Endothelial cell (in vitro differentiated cells): ENCODE data around the gene OXGR1. TPM values are rescaled to one million over a fixed set of nuclear protein-coding genes. Genes with fewer than 3 reads are reported as not detected.

Source experiments
- DNase-seq: peaks from one replicate; pipeline ENCODE4 v3.0.0; 2021; ENCODE audit warnings: low spot score
- H3K27ac Mint-ChIP-seq: one replicate; pipeline ENCODE4 v1.8.0; 2021; ENCODE audit warnings: mixed read lengths, inconsistent platforms; ENCODE audit not compliant: unreplicated experiment
- H3K27me3 Mint-ChIP-seq: one replicate; pipeline ENCODE4 v1.8.0; 2021; ENCODE audit warnings: mild to moderate bottlenecking, moderate library complexity, mixed read lengths, inconsistent platforms; ENCODE audit not compliant: unreplicated experiment
- H3K36me3 Mint-ChIP-seq: one replicate; pipeline ENCODE4 v1.8.0; 2021; ENCODE audit warnings: mild to moderate bottlenecking, low read depth, mixed read lengths, inconsistent platforms; ENCODE audit not compliant: unreplicated experiment
- H3K4me1 Mint-ChIP-seq: one replicate; pipeline ENCODE4 v1.8.0; 2021; ENCODE audit warnings: mild to moderate bottlenecking, mixed read lengths, inconsistent platforms; ENCODE audit not compliant: unreplicated experiment
- H3K4me3 Mint-ChIP-seq: one replicate; pipeline ENCODE4 v1.8.0; 2021; ENCODE audit warnings: mild to moderate bottlenecking, mixed read lengths, inconsistent platforms; ENCODE audit not compliant: unreplicated experiment
- H3K9me3 Mint-ChIP-seq: one replicate; pipeline ENCODE4 v1.8.0; 2021; ENCODE audit warnings: mixed read lengths, inconsistent platforms; ENCODE audit not compliant: unreplicated experiment
- total RNA-seq: library from RNA; stranded (reverse); fragmentation: NEBNext Ultra II Directional; extraction: Animal tissue kit (Norgen Biotek cat#: 25700); gene quantifications from one replicate; pipeline ENCODE4 v1.2.1, GENCODE V29; 2021; ENCODE audit not compliant: unreplicated experiment
- TF ChIP-seq, protein P1 (sequence below): fragments of 200-600 bp; sonication (generic); IDR thresholded peaks from one replicate; pipeline ENCODE4 v1.5.0; 2021; ENCODE audit warnings: antibody characterized with exemption; ENCODE audit not compliant: unreplicated experiment

The OXGR1 gene
- total RNA-seq, 1 donor from 2014 or later: 0.15 TPM

DNA sequence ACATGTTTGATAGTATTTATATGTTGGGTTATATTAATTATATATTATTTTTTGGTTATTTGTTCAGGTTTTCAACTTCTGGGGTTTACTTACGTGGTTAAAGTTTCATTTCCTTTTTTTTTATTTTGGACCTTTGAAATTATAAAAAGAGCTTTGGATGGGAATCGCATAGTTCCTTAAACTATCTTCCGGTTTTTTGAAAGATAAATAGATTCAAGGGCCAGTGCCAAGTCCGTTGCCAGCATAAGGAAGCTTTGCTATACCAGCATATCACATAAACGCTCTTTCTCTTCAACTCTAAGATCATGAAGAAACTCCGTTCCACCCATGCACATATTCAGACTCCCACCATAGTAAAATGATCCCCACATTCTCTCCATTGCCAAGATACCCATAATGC, 7.4 kb upstream of the OXGR1 start:
- DNase-seq: no peak
- no peaks in the 10 kb centered on the region for H3K36me3 Mint-ChIP-seq

DNA sequence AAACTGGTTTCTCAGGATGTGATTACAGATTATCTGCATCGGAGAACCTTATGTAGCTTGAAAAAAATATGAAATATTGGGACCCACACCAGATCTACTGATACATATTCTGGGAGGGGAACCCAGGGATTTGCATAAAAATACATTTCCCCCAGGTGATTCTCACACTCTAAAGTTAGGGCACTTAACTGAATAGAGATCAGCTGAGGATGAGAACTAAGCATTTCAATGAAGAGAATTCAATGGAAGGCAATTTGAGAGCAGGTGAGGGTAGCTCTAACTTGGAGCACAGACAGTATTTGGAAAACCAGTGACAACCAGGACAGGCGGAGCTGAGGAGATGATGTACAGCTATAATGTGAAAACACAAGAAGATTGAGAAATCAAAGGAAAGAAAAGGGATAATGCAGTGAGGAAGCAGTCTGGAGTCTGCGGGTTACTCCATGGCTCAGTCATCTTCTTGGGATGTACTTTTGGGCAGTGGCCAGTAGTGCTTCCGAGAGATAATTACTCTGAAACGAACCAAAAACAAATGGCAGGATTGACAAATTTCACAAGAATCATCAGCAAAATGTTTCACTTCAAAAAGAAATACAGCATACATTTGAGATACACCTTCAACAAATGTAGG, 6.1 kb upstream of the OXGR1 start:
- no peak overlapping the region for H3K4me3 Mint-ChIP-seq
- no peaks in the 10 kb centered on the region for H3K9me3 Mint-ChIP-seq
- DNase-seq: no peak
- H3K27me3 Mint-ChIP-seq: no peaks in the 10 kb centered on the region
- TF ChIP-seq, protein P1, sequence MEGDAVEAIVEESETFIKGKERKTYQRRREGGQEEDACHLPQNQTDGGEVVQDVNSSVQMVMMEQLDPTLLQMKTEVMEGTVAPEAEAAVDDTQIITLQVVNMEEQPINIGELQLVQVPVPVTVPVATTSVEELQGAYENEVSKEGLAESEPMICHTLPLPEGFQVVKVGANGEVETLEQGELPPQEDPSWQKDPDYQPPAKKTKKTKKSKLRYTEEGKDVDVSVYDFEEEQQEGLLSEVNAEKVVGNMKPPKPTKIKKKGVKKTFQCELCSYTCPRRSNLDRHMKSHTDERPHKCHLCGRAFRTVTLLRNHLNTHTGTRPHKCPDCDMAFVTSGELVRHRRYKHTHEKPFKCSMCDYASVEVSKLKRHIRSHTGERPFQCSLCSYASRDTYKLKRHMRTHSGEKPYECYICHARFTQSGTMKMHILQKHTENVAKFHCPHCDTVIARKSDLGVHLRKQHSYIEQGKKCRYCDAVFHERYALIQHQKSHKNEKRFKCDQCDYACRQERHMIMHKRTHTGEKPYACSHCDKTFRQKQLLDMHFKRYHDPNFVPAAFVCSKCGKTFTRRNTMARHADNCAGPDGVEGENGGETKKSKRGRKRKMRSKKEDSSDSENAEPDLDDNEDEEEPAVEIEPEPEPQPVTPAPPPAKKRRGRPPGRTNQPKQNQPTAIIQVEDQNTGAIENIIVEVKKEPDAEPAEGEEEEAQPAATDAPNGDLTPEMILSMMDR: no peak
- no peak overlapping the region for H3K27ac Mint-ChIP-seq
- H3K4me1 Mint-ChIP-seq: no peaks in the 10 kb centered on the region
- no peaks in the 10 kb centered on the region for H3K36me3 Mint-ChIP-seq

More for the DNA sequence above, 7.4 kb upstream of the OXGR1 start:
- Mint-ChIP-seq H3K9me3 (no peaks in the 10 kb centered on the region), H3K27me3 (no peaks in the 10 kb centered on the region), H3K27ac (no peak overlapping the region), H3K4me3 (no peak overlapping the region), H3K4me1 (no peaks in the 10 kb centered on the region)
- TF ChIP-seq, protein P1: no peak

DNA sequence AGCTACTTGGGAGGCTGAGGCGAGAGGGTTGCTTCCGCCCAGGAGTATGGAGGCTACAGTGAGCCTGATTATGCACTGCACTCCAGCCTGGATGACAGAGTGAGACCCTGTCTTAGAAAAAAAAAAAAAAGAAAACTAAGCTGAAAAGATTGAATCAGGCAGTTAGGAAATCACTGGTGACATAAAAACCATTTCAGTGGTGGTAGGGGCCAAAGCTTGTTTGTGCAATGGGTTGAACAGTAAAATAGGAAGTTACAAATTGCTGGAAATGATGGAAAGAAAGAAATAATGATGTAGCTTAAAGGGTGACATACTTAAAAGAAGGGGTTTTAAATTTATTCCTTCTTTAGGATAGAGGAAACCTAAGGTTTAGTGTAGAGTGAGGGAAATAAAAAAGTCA, 4.8 kb upstream of the OXGR1 start:
- no peak overlapping the region for H3K4me3 Mint-ChIP-seq
- H3K36me3 Mint-ChIP-seq: no peaks in the 10 kb centered on the region
- no peaks in the 10 kb centered on the region for H3K9me3 Mint-ChIP-seq
- H3K27me3 Mint-ChIP-seq: peaks cover 5% of the 10 kb centered on the region
- DNase-seq: no peak
- peaks cover 5% of the 10 kb centered on the region for H3K4me1 Mint-ChIP-seq
- TF ChIP-seq, protein P1: no peak
- H3K27ac Mint-ChIP-seq: no peak overlapping the region

DNA sequence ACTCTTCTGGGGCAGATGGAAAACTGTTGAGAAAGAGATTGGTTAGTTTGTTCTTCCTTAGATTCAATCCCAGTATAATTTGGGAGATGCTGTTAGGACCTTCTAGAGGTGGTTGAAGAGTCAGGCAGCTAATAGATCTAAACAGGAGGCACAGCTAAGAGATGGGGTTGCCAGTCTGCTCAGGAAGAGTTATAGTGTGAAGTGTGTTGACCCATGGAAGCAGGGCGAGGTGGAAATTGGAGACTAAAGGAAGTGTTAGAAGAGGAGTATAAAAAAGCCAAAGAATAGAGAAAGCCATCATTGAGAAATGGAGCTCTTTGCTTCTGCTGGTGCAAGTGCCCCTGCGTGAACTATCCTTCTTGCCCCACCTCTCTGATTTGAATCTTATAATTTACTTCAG, 3.8 kb upstream of the OXGR1 start:
- Mint-ChIP-seq H3K36me3 (no peaks in the 10 kb centered on the region), H3K4me3 (no peak overlapping the region), H3K4me1 (peaks cover 8% of the 10 kb centered on the region), H3K27ac (no peak overlapping the region), H3K9me3 (no peaks in the 10 kb centered on the region), H3K27me3 (peaks cover 11% of the 10 kb centered on the region)
- TF ChIP-seq, protein P1: no peak
- DNase-seq: no peak

DNA sequence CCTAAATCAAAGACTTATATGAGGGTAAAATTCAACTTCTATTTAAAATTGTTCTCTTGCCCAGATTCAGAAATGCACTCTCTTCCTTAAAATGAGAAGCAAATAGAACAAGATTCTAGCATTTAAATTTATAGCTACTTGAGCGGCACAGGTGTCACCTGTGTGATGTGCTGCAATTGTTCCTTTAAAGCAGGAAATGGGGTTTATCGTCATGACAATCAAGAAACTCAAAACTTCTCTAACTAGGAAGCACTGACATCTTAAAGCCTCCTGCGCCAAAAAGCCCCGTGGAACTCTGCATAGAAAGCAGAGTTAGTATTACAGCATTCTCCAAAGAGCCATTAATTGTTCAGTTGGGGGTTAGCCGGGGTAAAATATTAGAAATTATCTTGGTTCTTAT, 2.6 kb upstream of the OXGR1 start:
- DNase-seq: no peak
- TF ChIP-seq, protein P1: no peak
- peaks cover 12% of the 10 kb centered on the region for H3K27me3 Mint-ChIP-seq
- no peaks in the 10 kb centered on the region for H3K9me3 Mint-ChIP-seq
- no peak overlapping the region for H3K4me3 Mint-ChIP-seq
- no peaks in the 10 kb centered on the region for H3K36me3 Mint-ChIP-seq
- H3K27ac Mint-ChIP-seq: no peak overlapping the region
- H3K4me1 Mint-ChIP-seq: peaks cover 8% of the 10 kb centered on the region
